HG02678 (cell line): ENCODE results near the gene SELPLG.
"Not testable (repeated sequence)": the region's sequence is repeated elsewhere in the genome, so short reads cannot be mapped to it uniquely, and the experiment has no call there.

ENCODE experiments used
- ATAC-seq: cut with Tn5 transposase; IDR thresholded peaks from one replicate; pipeline ENCODE4 v1.9.1; 2021; ENCODE audit warnings: mild to moderate bottlenecking, moderate library complexity; ENCODE audit not compliant: unreplicated experiment

SELPLG gene

DNA sequence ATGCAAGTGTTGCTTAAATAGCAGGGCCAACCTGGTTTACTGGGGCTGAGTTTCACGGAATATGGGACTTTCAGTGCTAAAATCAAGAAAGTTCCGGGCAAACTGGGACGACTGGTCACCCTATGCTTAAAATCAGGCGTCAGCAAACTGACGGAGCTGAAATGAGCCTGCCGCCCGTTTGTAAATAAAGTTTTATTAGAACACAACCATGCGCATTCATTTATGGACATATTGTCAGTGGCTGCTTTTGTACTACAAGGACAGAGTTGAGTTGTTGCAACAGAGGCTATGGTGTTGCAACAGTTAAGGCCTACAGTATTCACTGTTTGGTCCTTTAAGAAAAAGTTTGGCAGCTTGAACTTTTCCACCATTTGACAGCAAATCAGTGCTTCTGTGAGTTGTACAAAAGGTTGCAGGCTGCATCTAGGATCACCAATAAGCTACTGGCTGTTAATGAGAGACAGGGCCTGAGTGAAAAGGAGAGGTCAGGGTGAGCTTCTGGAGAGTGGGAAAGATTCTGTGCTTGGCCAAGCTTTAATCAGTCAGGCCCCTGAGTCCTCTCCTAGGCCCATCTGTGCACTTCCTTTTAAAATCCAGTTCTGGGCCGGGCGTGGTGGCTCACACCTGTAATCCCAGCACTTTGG lies 13.3 kb downstream of the SELPLG start:
- no peak for ATAC-seq

DNA sequence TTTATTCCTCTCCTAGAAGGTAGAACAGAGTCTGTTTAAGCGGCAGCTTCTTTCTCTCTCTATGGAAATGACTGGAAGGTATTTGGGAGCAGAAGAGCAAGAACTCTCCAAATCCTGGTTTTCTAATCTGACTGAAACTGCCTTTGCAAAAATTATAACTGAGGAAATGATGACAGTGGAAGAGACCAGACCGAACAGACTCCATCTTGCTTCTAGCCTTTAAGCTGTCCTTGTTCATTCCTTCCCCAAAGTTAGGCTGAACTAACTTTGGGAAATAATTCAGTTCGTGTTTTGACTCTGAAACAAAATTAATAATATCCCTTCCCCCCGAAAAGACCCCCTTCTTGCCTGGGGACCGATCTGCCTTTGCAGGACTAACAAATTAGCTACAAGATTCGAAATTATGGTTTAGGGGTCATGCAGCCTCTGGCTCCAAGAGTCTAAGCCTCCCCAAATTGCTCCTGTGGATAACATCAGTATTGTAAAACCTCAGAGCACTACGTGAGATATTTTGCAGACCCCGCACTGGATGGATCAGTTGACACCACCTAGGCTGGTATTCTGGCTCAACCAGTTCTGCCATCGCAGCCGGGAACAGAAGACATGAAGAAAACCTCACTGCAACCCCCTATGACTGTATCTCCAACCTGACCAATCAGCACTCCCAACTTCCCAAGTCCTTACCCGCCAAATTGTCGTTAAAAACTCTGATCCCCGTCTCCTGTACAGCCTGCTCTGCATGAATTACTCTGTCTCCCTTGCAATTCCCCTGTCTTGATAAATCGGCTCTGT lies 14.1 kb downstream of the SELPLG start:
- ATAC-seq = no peak

DNA sequence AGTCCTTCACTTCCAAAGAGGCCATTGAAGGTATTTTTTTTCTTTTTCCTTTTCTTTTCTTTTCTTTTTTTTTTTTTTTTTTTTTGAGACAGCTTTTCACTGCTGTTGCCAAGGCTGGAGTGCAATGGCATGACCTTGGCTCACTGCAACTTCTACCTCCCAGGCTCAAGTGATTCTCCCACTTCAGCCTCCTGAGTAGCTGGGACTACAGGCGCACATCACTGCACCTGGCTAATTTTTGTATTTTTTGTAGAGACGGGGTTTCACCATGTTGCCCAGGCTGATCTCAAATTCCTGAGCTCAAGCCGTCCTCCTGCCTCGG lies 14.8 kb downstream of the SELPLG start:
- not testable (repeated sequence) for ATAC-seq

- peak; percentile 45 for ATAC-seq
Observed at GRCh38 chr12:108618079-108618952, 15.4 kb downstream of the SELPLG start.

DNA sequence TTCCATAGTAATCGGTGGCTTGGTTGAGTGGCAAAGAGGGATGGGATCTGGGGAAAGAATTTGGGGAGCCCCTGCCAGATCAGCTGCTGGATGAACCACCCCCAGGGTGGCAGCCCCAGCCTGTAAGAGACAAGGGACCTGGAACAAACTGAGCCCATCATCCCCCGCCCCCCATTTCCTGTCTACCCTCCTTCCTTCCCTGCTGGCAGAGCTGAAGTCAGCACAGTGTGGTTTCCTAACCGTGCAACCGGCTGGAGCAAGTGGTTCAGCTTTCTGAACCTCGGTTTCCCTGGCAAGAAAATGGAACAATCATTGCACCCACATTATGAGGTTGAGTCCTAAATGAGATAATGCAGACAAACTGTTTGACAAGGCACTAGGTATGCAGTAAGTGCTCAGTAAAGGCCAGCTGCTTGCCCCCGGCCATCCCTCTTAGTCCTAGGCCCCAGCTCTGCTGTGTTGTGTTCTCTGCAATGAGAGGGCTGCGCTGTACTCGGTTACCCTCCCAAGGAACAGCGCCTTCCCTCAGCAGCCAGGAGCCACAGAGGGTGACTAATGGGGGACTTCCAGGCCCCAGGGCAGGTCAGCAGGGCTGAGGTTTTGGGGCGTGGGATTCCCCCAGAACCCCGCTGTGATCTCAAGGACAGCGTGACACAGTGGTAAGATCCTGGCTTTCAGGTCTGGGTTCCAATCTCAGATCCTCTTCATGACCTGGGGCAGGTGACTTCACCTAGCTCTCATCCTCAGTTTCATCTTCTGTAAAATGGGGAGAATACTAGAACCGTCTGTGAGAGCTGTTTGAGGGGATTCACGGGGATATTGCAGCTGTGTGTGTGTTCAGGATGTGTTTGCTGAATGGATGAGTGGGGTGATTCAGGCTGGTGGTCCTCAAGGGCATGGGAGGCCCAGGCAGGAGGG lies 16.5 kb downstream of the SELPLG start:
- peak; percentile 79 for ATAC-seq

GRCh38 chr12:108616359-108616758 lies 17.3 kb downstream of the SELPLG start:
- ATAC-seq = no peak

GRCh38 chr12:108615918-108616317 lies 17.8 kb downstream of the SELPLG start:
- ATAC-seq = no peak

- ATAC-seq = no peak
Observed at GRCh38 chr12:108614639-108615038, 19.1 kb downstream of the SELPLG start.

DNA sequence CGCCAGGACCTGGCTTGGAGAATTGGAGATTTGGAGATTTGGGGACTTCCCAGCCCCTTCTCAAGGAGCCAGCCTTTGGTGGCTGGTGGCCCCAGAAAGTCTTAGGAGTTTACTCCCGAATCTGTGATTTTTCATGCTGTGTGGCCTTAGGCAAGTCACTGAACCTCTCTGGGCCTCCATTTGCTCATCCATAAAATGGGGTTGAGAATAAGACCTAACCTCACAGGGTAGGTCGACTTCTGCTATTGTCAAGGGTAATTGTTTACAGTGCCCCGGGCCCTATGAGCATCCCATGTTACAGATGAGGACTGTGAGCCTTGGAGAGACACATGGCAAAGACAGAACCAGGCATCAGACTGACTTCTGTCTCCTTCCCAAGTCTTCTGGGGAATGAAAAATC lies 19.7 kb downstream of the SELPLG start:
- no peak for ATAC-seq

GRCh38 chr12:108613548-108613947 lies 20.1 kb downstream of the SELPLG start:
- no peak for ATAC-seq

- no peak for ATAC-seq
Observed at GRCh38 chr12:108612788-108613282, 20.9 kb downstream of the SELPLG start.

GRCh38 chr12:108611884-108612415 lies 21.7 kb downstream of the SELPLG start:
- no peak for ATAC-seq

DNA sequence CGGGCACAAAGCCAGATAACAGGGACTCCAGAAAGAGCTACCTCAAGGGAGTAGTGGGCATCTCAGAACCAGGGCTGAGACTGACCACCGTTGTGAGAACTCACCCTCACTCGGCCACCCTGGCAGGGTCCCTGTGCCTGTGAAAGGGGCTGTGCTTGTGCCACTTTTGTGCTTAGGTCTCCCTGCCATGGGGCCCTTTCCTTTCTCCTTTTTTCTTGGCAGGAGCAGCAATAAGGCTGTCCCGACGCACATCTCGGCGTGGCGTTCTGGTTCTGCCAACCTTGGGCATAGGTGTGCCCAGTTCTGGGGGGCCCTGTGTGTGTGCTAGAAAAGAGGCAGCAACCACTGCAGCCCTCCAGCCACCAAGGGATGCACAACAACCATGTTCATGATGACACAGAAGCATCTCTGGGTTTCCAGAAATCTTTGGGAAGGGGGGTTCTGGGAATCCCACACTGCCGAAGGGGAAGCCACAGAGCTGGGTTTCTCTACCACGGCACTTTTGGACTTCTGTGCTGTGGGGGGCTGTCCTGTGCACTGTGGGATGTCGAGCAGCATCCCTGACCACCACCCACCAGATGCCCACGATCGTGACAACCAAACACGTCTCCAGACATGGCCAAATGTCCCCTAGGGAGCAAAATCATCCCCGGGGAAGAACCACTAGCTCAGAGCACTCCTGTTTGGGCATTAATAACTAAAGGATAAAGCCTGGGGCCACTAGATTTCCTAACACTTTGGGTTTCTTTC lies 22.7 kb downstream of the SELPLG start:
- no peak for ATAC-seq

DNA sequence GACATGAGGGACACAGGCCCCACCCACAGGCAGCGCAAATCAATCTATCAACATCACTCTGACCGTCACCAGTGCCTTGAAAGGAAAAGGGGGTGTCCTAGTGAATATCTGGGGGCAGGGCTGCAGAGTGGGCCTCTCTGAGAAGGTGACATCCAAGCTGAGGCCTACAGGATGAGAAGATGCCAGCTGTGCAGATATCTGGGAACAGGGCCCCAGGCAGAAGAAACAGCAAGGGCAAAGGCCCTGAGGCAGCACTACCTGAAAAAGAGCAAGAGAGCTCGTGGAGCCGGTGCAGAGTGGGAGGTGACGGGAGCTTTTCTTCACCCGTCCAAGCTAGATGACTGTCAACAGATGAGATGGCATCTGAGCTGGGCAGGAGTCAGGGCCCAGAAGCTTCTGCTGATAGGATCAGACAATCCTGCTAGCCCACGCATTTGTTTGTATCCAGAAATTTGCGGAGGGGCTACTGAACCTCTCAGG lies 23.3 kb downstream of the SELPLG start:
- ATAC-seq = no peak

GRCh38 chr12:108609537-108610335 lies 24.0 kb downstream of the SELPLG start:
- ATAC-seq = no peak

- no peak for ATAC-seq
Observed at GRCh38 chr12:108608616-108609015, 25.1 kb downstream of the SELPLG start.

DNA sequence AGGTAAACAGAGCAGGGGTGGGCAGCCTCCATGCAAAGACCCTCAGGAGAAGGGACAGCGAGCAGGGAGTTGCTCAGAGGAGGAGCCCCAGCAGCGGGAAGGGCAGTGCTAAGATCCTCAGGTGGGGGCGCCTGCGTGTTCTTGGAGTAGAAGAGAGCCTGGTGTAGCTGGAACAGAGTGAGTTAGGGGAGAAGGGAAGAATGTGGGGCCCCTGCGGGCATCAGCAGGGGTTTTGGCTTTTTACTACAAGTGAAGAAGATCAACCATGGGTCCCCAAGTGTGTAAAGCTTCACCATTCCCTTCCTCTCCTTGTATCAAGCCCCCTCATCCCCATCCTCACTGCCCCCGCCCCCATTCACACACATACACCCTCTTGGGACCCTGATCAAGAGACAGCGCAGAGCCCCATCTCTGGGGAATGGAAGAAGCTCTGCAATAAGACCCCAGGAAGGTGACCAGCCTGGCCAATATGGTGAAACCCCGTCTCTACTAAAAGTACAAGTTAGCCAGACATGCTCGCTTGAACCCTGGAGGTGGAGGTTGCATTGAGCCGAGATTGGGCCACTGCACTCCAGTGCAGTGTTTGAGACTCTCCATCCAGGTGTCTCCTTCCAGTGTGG lies 25.6 kb downstream of the SELPLG start:
- no peak for ATAC-seq

DNA sequence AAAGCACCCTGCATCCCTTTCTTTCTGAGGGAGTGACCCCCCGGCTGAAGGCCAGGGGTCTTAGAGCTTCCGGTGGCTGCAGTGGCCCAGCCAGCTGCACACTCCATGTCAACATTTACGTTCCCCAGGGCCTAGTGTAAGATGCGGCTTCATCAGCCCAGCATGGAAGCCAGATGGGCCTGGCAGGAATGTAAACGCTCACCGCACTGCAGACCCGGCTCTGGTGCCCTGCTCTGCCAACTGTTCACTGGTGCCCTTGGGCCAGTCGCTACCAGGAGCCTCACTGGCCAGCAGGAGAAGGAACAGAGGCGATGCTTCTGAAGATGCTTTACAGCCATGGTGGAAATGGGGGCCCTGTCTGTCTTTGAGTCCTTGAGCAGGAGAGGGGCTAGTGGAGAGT lies 27.2 kb downstream of the SELPLG start:
- no peak for ATAC-seq
